ENCODE results near the gene RAPGEF1. TPM values are rescaled to one million over a fixed set of nuclear protein-coding genes. Genes with fewer than 3 reads are reported as not detected.

Gene RAPGEF1
- total RNA-seq, 1 donor from 2014 or later: 69.4 TPM

GRCh38 chr9:131622523-131622922 is 117.4 kb downstream of the RAPGEF1 start:
- DNase-seq (ENCODE audit: low spot score): no peak
- no peak for ATAC-seq

DNA sequence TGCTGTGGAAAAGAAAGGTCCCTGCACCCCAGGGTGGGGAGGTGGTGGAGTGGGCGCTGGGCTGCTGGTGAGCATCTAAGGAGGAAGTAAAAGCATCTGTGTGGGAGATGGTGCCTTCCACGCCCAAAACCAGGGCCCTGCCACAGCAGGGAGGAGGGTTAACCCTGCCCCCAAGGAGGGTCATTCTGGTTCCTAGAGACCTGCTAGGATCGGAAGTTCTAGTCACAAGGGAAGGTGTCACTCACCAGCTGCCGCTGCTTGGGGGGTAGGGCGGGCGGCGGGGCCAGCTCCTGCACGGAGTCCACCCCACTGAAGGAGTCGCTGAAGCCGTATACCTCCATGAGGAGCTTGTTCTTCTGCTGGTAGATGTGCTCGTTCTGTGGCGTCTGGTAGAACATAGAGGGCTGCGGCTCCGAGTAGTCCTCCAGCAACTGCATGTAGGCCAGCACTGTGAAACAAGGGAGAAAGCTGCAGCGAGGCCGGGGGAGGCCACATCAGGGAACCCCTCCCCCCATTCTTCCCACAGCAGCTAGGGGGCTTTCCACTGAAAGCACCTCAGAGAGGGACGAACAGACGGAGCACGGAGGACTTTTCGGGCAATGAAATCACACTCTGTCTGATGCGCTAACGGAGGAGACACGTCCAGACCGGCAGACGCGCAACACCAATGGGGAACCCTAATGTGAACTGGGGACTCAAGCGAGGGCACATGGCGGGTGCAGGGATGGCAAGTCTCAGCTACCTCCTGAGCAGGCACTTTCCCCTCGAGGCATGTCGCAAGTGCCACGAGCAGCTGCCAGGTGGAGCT is 118.1 kb downstream of the RAPGEF1 start:
- ATAC-seq (no peak), DNase-seq (ENCODE audit: low spot score) (no peak)
- intact Hi-C loops (cut with DNase I): no loop called here

More at GRCh38 chr9:131622523-131622922, 117.4 kb downstream of the RAPGEF1 start:
- intact Hi-C loops (cut with DNase I): no loop called here

- ATAC-seq (no peak), DNase-seq (ENCODE audit: low spot score) (no peak)
- intact Hi-C loops (cut with DNase I): no loop called here
Measured at GRCh38 chr9:131620764-131621520, 118.9 kb downstream of the RAPGEF1 start.

DNA sequence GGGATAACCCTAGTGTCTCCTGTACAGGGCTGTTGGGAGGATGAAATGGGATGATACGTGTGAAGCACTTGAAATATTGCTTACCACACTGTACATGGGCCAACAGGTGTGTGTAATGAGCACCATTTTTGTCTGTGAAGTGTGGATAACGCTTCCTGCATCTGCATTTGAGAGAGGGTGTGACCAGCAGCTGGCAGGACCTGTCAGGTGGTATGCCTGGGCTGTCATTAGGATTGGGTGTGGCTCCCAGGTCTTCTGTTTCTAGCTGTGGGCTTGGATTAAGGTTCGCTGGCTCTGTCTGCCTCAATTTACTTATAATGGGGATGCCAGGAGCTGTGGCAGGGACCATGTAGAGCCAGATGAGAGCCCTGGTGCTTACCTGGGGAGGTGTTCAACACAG is 120.2 kb downstream of the RAPGEF1 start:
- ATAC-seq (no peak), DNase-seq (ENCODE audit: low spot score) (no peak)
- intact Hi-C loops (cut with DNase I): no loop called here

- intact Hi-C loops (cut with DNase I): no loop called here
- ATAC-seq (no peak), DNase-seq (ENCODE audit: low spot score) (no peak)
Measured at GRCh38 chr9:131618785-131619184, 121.1 kb downstream of the RAPGEF1 start.

- intact Hi-C loops (cut with DNase I): no loop called here
- peak; percentile 59 for ATAC-seq
- DNase-seq (ENCODE audit: low spot score): no peak
Measured at GRCh38 chr9:131618071-131618479, 121.8 kb downstream of the RAPGEF1 start.

DNA sequence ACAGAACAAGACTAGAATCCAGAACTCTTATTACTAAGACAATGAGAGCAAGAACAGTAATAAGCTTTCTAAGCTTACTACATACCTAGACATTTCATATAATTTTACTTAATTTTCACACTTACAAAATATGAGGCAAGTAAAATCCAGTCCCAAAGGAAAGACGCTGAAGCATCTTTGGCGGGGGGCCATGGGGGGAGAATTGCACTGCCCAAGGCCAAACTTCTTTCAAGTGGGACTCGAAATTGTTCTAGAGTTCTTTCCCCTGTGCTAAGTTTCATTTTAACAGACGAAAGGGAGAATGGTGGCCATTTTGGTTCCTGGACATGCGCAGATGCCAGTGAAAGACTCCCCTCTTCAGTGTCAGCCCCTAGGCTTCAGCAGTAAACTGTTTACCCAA is 122.3 kb downstream of the RAPGEF1 start:
- intact Hi-C loops (cut with DNase I): no loop called here
- peak; percentile 21 for ATAC-seq

GRCh38 chr9:131616983-131617604 is 122.8 kb downstream of the RAPGEF1 start:
- intact Hi-C loops (cut with DNase I): no loop called here
- peak; percentile 88 for ATAC-seq
- no peak for DNase-seq (ENCODE audit: low spot score)

More for the DNA sequence above, 122.3 kb downstream of the RAPGEF1 start:
- DNase-seq (ENCODE audit: low spot score): no peak

- ATAC-seq (no peak), DNase-seq (ENCODE audit: low spot score) (no peak)
- intact Hi-C loops (cut with DNase I): no loop called here
Measured at GRCh38 chr9:131614340-131614915, 125.4 kb downstream of the RAPGEF1 start.

- intact Hi-C loops (cut with DNase I): no loop called here
- ATAC-seq: no peak
- no peak for DNase-seq (ENCODE audit: low spot score)
Measured at GRCh38 chr9:131613921-131614320, 126.0 kb downstream of the RAPGEF1 start.

- intact Hi-C loops (cut with DNase I): no loop called here
- DNase-seq (ENCODE audit: low spot score) (no peak), ATAC-seq (no peak)
Measured at GRCh38 chr9:131612851-131613250, 127.0 kb downstream of the RAPGEF1 start.

- ATAC-seq (no peak), DNase-seq (ENCODE audit: low spot score) (no peak)
- intact Hi-C loops (cut with DNase I): no loop called here
Measured at GRCh38 chr9:131611586-131612315, 128.1 kb downstream of the RAPGEF1 start.

DNA sequence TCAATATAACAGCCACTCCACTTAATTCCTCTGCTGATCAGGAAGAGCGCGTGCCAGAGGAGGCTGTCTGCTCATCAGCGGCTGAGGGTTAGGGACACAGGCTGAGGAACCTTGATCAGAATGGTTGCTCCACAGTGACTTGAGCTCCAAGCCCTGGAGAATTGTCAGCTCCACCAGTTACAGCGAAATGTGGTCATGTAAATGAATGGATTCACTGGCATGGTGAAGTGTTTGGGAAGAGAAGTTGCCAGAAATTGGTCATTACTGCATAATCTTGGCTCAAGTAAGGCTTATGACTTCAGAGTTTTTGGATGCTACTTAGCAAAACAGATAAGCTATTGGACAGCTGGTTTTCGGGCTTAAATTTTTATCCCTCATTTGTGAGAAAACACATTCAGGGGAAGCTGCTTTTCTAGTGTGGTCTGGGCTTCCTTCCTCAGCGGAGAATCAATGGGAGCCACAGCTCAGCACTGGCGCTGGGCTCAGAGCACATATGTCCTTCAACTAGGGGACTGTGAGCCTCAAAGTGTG is 129.6 kb downstream of the RAPGEF1 start:
- ATAC-seq: peak; percentile 85
- intact Hi-C loops (cut with DNase I): no loop called here
- no peak for DNase-seq (ENCODE audit: low spot score)

DNA sequence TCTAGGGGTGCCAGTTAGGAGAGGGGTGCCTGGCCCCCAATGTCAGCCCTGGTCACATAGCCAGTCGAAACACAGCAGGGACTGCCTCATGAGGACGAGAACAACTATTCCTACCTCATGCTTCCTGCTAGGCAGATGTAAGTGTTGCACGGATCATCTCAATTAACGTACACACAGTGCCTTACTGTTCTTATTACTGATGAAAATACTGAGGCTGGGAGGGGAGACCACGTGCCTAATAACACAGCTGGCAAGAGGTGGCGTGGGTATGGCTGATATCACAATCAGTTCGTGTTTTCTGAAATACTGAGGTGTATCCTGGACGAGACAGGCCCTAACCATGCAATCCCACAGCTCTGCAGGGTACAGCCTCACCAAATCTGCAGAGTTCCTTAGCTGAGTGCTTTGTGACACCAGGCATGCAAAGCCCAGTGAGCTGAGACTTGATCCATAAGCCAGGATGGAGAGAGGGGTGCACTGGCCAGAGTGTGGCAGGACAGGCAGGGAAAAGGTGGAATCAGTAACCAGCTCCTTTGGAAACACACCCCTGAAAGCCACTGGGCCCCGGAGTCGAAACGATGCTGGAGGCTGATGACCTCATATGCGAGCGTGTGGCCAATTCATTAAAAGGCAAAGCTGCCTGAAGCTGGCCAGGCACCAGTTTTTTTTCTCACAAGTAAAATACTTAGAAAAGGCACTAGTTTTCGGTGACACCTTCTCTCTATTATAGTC is 130.6 kb downstream of the RAPGEF1 start:
- intact Hi-C loops (cut with DNase I): no loop called here
- DNase-seq (ENCODE audit: low spot score) (no peak), ATAC-seq (peak; percentile 78)

- DNase-seq (ENCODE audit: low spot score): no peak
Measured at GRCh38 chr9:131608493-131609037, 131.3 kb downstream of the RAPGEF1 start.

DNA sequence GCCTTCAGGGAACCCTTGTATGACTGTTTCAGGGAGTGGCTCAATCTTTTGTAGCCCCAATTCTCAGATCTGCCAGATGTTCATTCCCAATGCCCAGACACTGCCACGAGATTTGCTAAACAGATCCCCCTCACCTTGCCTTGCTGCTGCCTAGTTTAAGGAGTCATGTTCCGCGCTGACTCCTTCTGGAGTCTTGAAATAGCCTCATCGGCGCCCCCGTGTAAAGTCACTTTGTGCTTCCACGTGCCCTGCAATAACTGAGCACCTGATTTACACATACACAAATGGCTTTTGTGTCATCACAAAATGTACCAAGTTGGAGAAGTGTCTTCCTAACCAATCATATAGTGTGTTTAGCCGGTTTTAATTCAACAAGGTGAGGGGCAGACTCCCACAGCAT is 132.3 kb downstream of the RAPGEF1 start:
- intact Hi-C loops (cut with DNase I): no loop called here
- DNase-seq (ENCODE audit: low spot score) (no peak), ATAC-seq (no peak)

More at GRCh38 chr9:131608493-131609037, 131.3 kb downstream of the RAPGEF1 start:
- peak; percentile 71 for ATAC-seq
- intact Hi-C loops (cut with DNase I): no loop called here

- DNase-seq (ENCODE audit: low spot score) (no peak), ATAC-seq (no peak)
- intact Hi-C loops (cut with DNase I): no loop called here
Measured at GRCh38 chr9:131606896-131607567, 132.8 kb downstream of the RAPGEF1 start.

Measured in sciatic nerve (tissue), 2 donors.